NCI-H526 (cell line): ENCODE results near the gene DNPEP.
"Not testable (repeated sequence)": the region's sequence is repeated elsewhere in the genome, so short reads cannot be mapped to it uniquely, and the experiment has no call there.

ENCODE experiments used
- DNase-seq, 2 experiments: peaks; one replicate each; lab custom pipeline; 2025; lab: John Stamatoyannopoulos, UW

Gene DNPEP

GRCh38 chr2:219419331-219420197 lies 31.9 kb upstream of the DNPEP start:
- no peak for DNase-seq

GRCh38 chr2:219419012-219419324 lies 31.3 kb upstream of the DNPEP start:
- DNase-seq: no peak

GRCh38 chr2:219418155-219419011 lies 30.7 kb upstream of the DNPEP start, which contains the start of gene DES:
Gene DES, plus strand, starts transcription at chr2:219418377. Its CDS starts 86 bp downstream, at chr2:219418463.
- peak in 1 of 2 experiments; percentile 58 for DNase-seq

GRCh38 chr2:219417374-219417773 lies 29.7 kb upstream of the DNPEP start:
- DNase-seq: no peak

GRCh38 chr2:219416938-219417337 lies 29.2 kb upstream of the DNPEP start:
- DNase-seq: no peak

GRCh38 chr2:219416235-219416602 lies 28.5 kb upstream of the DNPEP start:
- DNase-seq: no peak

- DNase-seq: no peak
Measured at GRCh38 chr2:219415580-219416234, 28.0 kb upstream of the DNPEP start.

- DNase-seq: no peak
Measured at GRCh38 chr2:219414857-219415256, 27.1 kb upstream of the DNPEP start.

GRCh38 chr2:219410390-219410789 lies 22.7 kb upstream of the DNPEP start:
- DNase-seq: no peak

GRCh38 chr2:219409619-219410018 lies 21.9 kb upstream of the DNPEP start:
- DNase-seq: no peak

- no peak for DNase-seq
Measured at GRCh38 chr2:219408631-219409030, 20.9 kb upstream of the DNPEP start.

- no peak for DNase-seq
Measured at GRCh38 chr2:219408204-219408603, 20.5 kb upstream of the DNPEP start.

- not testable (repeated sequence) for DNase-seq
Measured at GRCh38 chr2:219407343-219407742, 19.6 kb upstream of the DNPEP start.

- no peak for DNase-seq
Measured at GRCh38 chr2:219406861-219407230, 19.1 kb upstream of the DNPEP start.

GRCh38 chr2:219405958-219406860 lies 18.5 kb upstream of the DNPEP start:
- DNase-seq: no peak

- no peak for DNase-seq
Measured at GRCh38 chr2:219405451-219405850, 17.7 kb upstream of the DNPEP start.

GRCh38 chr2:219404954-219405353 lies 17.2 kb upstream of the DNPEP start:
- DNase-seq: no peak

- no peak for DNase-seq
Measured at GRCh38 chr2:219404291-219404910, 16.7 kb upstream of the DNPEP start.

- DNase-seq: no peak
Measured at GRCh38 chr2:219403861-219404260, 16.1 kb upstream of the DNPEP start.

- peak; percentile 19 to 84 for DNase-seq
Measured at GRCh38 chr2:219402665-219403515, 15.2 kb upstream of the DNPEP start.
